Esophagus mucosa (tissue), 1 donor: ENCODE results near the gene EVI2A. TPM values are rescaled to one million over a fixed set of nuclear protein-coding genes. Genes with fewer than 3 reads are reported as not detected.

ENCODE experiments used
- ATAC-seq: fragments of 200-7000 bp; cut with Tn5 transposase; one replicate; pipeline ENCODE4 v1.9.1; 2020
- total RNA-seq: library from RNA; stranded (reverse); gene quantifications from one replicate; pipeline ENCODE4 v1.2.4, GENCODE V29; 2023
- donor health status: DM: yes; HTN: yes; CAD: no.

EVI2A gene
- total RNA-seq, 1 donor from 2014 or later = 0.52 TPM

GRCh38 chr17:31272803-31273202 is 48.6 kb downstream of the EVI2A start:
- no peak for ATAC-seq

- no peak for ATAC-seq
These were observed 49.2 kb downstream of the EVI2A start for GRCh38 chr17:31272236-31272635.

GRCh38 chr17:31269578-31269983 is 51.8 kb downstream of the EVI2A start:
- no peak for ATAC-seq

GRCh38 chr17:31269036-31269577 is 52.3 kb downstream of the EVI2A start:
- no peak for ATAC-seq

Other genes starting within 250 kb of the EVI2A start
- 21.6 TPM for gene NF1, start 226.6 kb downstream of the EVI2A start, total RNA-seq
- not detected for gene OMG, start 24.4 kb downstream of the EVI2A start, total RNA-seq
- gene EVI2B, start 7.6 kb downstream of the EVI2A start, total RNA-seq = 1.3 TPM
- 10.3 TPM for gene RAB11FIP4, start 70.1 kb upstream of the EVI2A start, total RNA-seq